Neural cell (in vitro differentiated cells): ENCODE measurements around the gene IGIP. TPM values are rescaled to one million over a fixed set of nuclear protein-coding genes. Genes with fewer than 3 reads are reported as not detected.

Experiments
- H2AFZ ChIP-seq: fragments of 200-600, 300-800 bp; sonication (generic), shearing (Covaris generic); 2 replicates; pipeline ENCODE4 v1.6.0; 2014; ENCODE audit warnings: low read depth, mild to moderate bottlenecking, antibody characterized with exemption, low read length, moderate library complexity
- H3F3A ChIP-seq: fragments of 200-600 bp; shearing (Covaris generic); 2 replicates; pipeline ENCODE4 v1.6.1; 2016; ENCODE audit warnings: mild to moderate bottlenecking, moderate library complexity, mixed read lengths, antibody characterized with exemption, low read length; ENCODE audit not compliant: insufficient read depth, poor library complexity, severe bottlenecking
- H3K27ac ChIP-seq: fragments of 200-600, 300-800 bp; sonication (generic), shearing (Covaris generic); 2 replicates; pipeline ENCODE4 v1.5.1; 2014; ENCODE audit warnings: mild to moderate bottlenecking, low read length, moderate library complexity
- H3K27me3 ChIP-seq: fragments of 300-800, 200-600 bp; sonication (generic), shearing (Covaris generic); 2 replicates; pipeline ENCODE4 v1.6.0; 2014; ENCODE audit warnings: mild to moderate bottlenecking, low read depth, low read length, moderate library complexity; ENCODE audit not compliant: insufficient read depth
- H3K36me3 ChIP-seq: fragments of 300-800, 200-600 bp; sonication (generic), shearing (Covaris generic); 2 replicates; pipeline ENCODE4 v1.5.1; 2014; ENCODE audit warnings: mild to moderate bottlenecking, antibody characterized with exemption, low read length, moderate library complexity; ENCODE audit not compliant: insufficient read depth
- H3K4me2 ChIP-seq: fragments of 300-800, 200-600 bp; sonication (generic), shearing (Covaris generic); 2 replicates; pipeline ENCODE4 v1.6.0; 2014; ENCODE audit warnings: mild to moderate bottlenecking, low read length
- H3K4me3 ChIP-seq: fragments of 300-800, 200-600 bp; sonication (generic), shearing (Covaris generic); 2 replicates; pipeline ENCODE4 v1.5.1; 2014; ENCODE audit warnings: mild to moderate bottlenecking, low read length, moderate library complexity
- H3K79me2 ChIP-seq: fragments of 200-600 bp; shearing (Covaris generic); replicated peaks from 2 replicates; pipeline ENCODE4 v1.6.0; 2014; ENCODE audit warnings: mild to moderate bottlenecking, low read length, moderate library complexity; ENCODE audit not compliant: insufficient read depth
- H3K9ac ChIP-seq: fragments of 300-800, 200-600 bp; sonication (generic), shearing (Covaris generic); 2 replicates; pipeline ENCODE4 v1.6.1; 2016; ENCODE audit warnings: mild to moderate bottlenecking, low read length, mixed read lengths
- H3K9me2 ChIP-seq: fragments of 200-600 bp; shearing (Covaris generic); 2 replicates; pipeline ENCODE4 v1.6.1; 2016; ENCODE audit warnings: mild to moderate bottlenecking, low read length, mixed read lengths; ENCODE audit not compliant: insufficient read depth
- H3K9me3 ChIP-seq: fragments of 200-600, 300-800 bp; sonication (generic), shearing (Covaris generic); 2 replicates; pipeline ENCODE4 v1.6.1; 2016; ENCODE audit warnings: mild to moderate bottlenecking, mixed run types, low read length, moderate library complexity, mixed read lengths
- H4K20me1 ChIP-seq: fragments of 200-600 bp; shearing (Covaris generic); 2 replicates; pipeline ENCODE4 v1.6.1; 2016; ENCODE audit warnings: mild to moderate bottlenecking, mixed run types; ENCODE audit not compliant: insufficient read depth
- EP300 ChIP-seq: fragments of 450-650 bp; conservative IDR thresholded peaks from 2 replicates; pipeline ENCODE4 v1.6.1; 2014; ENCODE audit warnings: antibody characterized with exemption, mild to moderate bottlenecking, moderate library complexity; ENCODE audit not compliant: poor library complexity, severe bottlenecking
- EZH2 ChIP-seq: fragments of 200-600, 300-800 bp; shearing (Covaris generic), sonication (generic); IDR thresholded peaks from 2 replicates; pipeline ENCODE4 v1.6.1; 2014; ENCODE audit warnings: antibody characterized with exemption, low read length, borderline replicate concordance, mild to moderate bottlenecking; ENCODE audit not compliant: insufficient read depth, poor library complexity, severe bottlenecking
- MXI1 ChIP-seq: fragments of 450-650 bp; conservative IDR thresholded peaks from 2 replicates; pipeline ENCODE4 v1.6.1; 2014; ENCODE audit warnings: antibody characterized with exemption, mild to moderate bottlenecking; ENCODE audit not compliant: poor library complexity, severe bottlenecking
- POLR2AphosphoS5 ChIP-seq: IDR thresholded peaks from 2 replicates; pipeline ENCODE4 v1.6.1; 2012
- RAD21 ChIP-seq: fragments of 450-650 bp; conservative IDR thresholded peaks from 2 replicates; pipeline ENCODE4 v1.6.1; 2014; ENCODE audit warnings: antibody characterized with exemption, mild to moderate bottlenecking, moderate library complexity
- SMC3 ChIP-seq: fragments of 450-650 bp; conservative IDR thresholded peaks from 2 replicates; pipeline ENCODE4 v1.6.1; 2014; ENCODE audit warnings: antibody characterized with exemption, mild to moderate bottlenecking, moderate library complexity; ENCODE audit not compliant: poor library complexity
- TAF1 ChIP-seq: IDR thresholded peaks from 2 replicates; pipeline ENCODE4 v1.6.1; 2012; ENCODE audit warnings: low read depth
- polyA plus RNA-seq: library from polyadenylated mRNA; depleted of rRNA; stranded (reverse); fragments of >200 nt; gene quantifications from 2 replicates; pipeline ENCODE4 v1.2.3, GENCODE V29; 2014
- TF ChIP-seq, protein P1 (sequence below): IDR thresholded peaks from 2 replicates; pipeline ENCODE4 v1.6.1; 2012; ENCODE audit warnings: borderline replicate concordance
- TF ChIP-seq, protein P2 (sequence below): fragments of 450-650 bp; IDR thresholded peaks from 2 replicates; pipeline ENCODE4 v1.5.1; 2014; ENCODE audit warnings: antibody characterized with exemption, mild to moderate bottlenecking, moderate library complexity; ENCODE audit not compliant: poor library complexity, severe bottlenecking

Gene IGIP
- polyA plus RNA-seq, 1 donor from 2014 or later = 4.4 TPM

DNA sequence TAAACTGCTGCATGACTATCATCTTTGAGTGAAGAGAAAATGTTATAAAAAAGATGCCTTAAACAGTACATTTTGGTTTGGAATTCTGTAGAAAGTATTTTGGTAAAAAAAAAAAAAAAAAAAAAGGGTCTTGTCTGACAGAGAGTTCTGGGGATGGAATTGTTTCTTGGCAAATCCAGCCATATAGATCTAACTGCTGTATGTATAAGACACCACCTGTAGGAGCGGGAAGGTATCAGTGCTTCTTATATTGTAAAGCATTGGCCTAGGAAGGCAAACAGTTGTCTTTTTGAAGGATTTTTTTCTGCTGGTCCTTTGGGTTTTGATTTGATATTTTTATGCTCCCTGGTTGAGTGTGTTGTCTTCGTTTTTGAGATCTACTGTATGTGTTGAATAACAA is 9.0 kb upstream of the IGIP start:
- H3K27me3 ChIP-seq = peaks cover 37% of the 10 kb centered on the region
- peaks cover 13% of the 10 kb centered on the region for H3K79me2 ChIP-seq
- no peak overlapping the region for H3K27ac ChIP-seq
- no peaks in the 10 kb centered on the region for H3F3A ChIP-seq
- H3K4me3 ChIP-seq = peak overlapping the region; percentile 84
- H2AFZ ChIP-seq = no peak overlapping the region
- TF ChIP-seq EZH2 = no peak
- no peak for TF ChIP-seq TAF1
- no peak for TF ChIP-seq RAD21
- no peak for TF ChIP-seq MXI1
- TF ChIP-seq, protein P1, sequence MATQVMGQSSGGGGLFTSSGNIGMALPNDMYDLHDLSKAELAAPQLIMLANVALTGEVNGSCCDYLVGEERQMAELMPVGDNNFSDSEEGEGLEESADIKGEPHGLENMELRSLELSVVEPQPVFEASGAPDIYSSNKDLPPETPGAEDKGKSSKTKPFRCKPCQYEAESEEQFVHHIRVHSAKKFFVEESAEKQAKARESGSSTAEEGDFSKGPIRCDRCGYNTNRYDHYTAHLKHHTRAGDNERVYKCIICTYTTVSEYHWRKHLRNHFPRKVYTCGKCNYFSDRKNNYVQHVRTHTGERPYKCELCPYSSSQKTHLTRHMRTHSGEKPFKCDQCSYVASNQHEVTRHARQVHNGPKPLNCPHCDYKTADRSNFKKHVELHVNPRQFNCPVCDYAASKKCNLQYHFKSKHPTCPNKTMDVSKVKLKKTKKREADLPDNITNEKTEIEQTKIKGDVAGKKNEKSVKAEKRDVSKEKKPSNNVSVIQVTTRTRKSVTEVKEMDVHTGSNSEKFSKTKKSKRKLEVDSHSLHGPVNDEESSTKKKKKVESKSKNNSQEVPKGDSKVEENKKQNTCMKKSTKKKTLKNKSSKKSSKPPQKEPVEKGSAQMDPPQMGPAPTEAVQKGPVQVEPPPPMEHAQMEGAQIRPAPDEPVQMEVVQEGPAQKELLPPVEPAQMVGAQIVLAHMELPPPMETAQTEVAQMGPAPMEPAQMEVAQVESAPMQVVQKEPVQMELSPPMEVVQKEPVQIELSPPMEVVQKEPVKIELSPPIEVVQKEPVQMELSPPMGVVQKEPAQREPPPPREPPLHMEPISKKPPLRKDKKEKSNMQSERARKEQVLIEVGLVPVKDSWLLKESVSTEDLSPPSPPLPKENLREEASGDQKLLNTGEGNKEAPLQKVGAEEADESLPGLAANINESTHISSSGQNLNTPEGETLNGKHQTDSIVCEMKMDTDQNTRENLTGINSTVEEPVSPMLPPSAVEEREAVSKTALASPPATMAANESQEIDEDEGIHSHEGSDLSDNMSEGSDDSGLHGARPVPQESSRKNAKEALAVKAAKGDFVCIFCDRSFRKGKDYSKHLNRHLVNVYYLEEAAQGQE = no peak
- no peak for TF ChIP-seq EP300
- TF ChIP-seq, protein P2, sequence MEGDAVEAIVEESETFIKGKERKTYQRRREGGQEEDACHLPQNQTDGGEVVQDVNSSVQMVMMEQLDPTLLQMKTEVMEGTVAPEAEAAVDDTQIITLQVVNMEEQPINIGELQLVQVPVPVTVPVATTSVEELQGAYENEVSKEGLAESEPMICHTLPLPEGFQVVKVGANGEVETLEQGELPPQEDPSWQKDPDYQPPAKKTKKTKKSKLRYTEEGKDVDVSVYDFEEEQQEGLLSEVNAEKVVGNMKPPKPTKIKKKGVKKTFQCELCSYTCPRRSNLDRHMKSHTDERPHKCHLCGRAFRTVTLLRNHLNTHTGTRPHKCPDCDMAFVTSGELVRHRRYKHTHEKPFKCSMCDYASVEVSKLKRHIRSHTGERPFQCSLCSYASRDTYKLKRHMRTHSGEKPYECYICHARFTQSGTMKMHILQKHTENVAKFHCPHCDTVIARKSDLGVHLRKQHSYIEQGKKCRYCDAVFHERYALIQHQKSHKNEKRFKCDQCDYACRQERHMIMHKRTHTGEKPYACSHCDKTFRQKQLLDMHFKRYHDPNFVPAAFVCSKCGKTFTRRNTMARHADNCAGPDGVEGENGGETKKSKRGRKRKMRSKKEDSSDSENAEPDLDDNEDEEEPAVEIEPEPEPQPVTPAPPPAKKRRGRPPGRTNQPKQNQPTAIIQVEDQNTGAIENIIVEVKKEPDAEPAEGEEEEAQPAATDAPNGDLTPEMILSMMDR = no peak
- no peak for TF ChIP-seq POLR2AphosphoS5
- TF ChIP-seq SMC3 = no peak
- no peaks in the 10 kb centered on the region for H3K9me3 ChIP-seq
- no peaks in the 10 kb centered on the region for H3K36me3 ChIP-seq
- H3K4me2 ChIP-seq = peak overlapping the region; percentile 2
- H4K20me1 ChIP-seq = no peaks in the 10 kb centered on the region
- H3K9me2 ChIP-seq = no peaks in the 10 kb centered on the region
- H3K9ac ChIP-seq = no peak overlapping the region

DNA sequence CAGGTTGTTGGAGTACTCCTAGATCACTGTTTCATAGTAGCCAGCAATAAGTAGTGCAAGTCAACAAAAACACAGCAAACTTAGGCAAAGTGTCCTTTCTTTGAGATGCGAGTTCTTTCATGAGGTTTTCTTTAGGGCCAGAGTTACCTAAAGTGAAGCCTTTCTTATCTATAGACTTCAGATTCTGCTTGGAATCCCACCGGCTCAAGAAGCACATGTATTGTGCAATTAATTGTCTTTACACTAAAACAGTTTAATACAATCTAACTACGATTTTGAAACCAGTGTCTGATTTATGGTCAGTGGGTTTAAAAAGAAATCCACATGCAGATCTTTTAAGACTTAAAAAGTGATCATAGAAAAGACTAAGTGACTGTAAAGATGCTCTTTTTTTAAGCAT is 8.2 kb upstream of the IGIP start:
- Histone ChIP-seq H4K20me1 (no peaks in the 10 kb centered on the region), H3F3A (no peaks in the 10 kb centered on the region), H3K27me3 (peaks cover 29% of the 10 kb centered on the region), H3K4me3 (peak overlapping the region; percentile 84), H3K9ac (no peak overlapping the region), H3K79me2 (peaks cover 13% of the 10 kb centered on the region), H2AFZ (no peak overlapping the region), H3K9me3 (no peaks in the 10 kb centered on the region), H3K4me2 (no peak overlapping the region), H3K36me3 (no peaks in the 10 kb centered on the region), H3K27ac (no peak overlapping the region), H3K9me2 (no peaks in the 10 kb centered on the region)
- TF ChIP-seq, protein P2 = no peak
- TF ChIP-seq RAD21 (no peak), EP300 (no peak), EZH2 (no peak)
- TF ChIP-seq, protein P1 = no peak
